ENCODE results near the gene SHC3.

The SHC3 gene

GRCh38 chr9:89154651-89155336 is 23.8 kb downstream of the SHC3 start:
- H3K9me3 ChIP-seq (ENCODE audit: control insufficient read depth, insufficient read depth, low read length) = no peaks in the 10 kb centered on the region
- H3K4me1 ChIP-seq (ENCODE audit: control insufficient read depth, insufficient read depth, low read length) = no peaks in the 10 kb centered on the region
- WGBS (ENCODE audit: insufficient coverage, insufficient read length) = no CpG with 5 or more reads among the region's 14 CpGs
- H3K4me3 ChIP-seq (ENCODE audit: low read length) = no peak overlapping the region
- DNase-seq (ENCODE audit: low read depth, low spot score) = no peak
- no peaks in the 10 kb centered on the region for H3K36me3 ChIP-seq (ENCODE audit: control insufficient read depth, insufficient read depth, low read length)
- no peak overlapping the region for H3K27ac ChIP-seq (ENCODE audit: low read length)
- no peaks in the 10 kb centered on the region for H3K27me3 ChIP-seq (ENCODE audit: control insufficient read depth, insufficient read depth, low read length)

DNA sequence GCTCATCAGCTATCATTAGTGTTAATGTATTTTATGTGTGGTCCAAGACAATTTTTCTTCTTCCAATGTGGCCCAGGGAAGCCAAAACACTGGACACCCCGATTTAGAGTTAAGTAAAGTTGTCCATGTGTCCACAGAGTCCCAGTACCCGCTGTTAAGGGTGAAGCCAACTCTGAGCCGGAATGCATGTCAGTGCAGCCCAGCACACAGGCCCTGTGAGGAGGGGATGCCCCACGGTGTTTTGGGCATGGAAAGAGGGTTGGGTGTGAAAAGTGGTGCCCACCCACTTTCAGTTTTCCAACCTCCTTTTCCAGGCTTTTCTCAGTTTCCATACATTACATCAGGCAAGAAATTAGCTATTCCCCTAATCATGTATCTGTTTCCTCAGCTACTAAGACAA is 24.4 kb downstream of the SHC3 start:
- Histone ChIP-seq H3K9me3 (ENCODE audit: control insufficient read depth, insufficient read depth, low read length) (no peaks in the 10 kb centered on the region), H3K27me3 (ENCODE audit: control insufficient read depth, insufficient read depth, low read length) (no peaks in the 10 kb centered on the region), H3K4me1 (ENCODE audit: control insufficient read depth, insufficient read depth, low read length) (no peaks in the 10 kb centered on the region), H3K4me3 (ENCODE audit: low read length) (no peak overlapping the region), H3K36me3 (ENCODE audit: control insufficient read depth, insufficient read depth, low read length) (no peaks in the 10 kb centered on the region), H3K27ac (ENCODE audit: low read length) (no peak overlapping the region)
- no peak for DNase-seq (ENCODE audit: low read depth, low spot score)
- WGBS (ENCODE audit: insufficient coverage, insufficient read length) = no CpG with 5 or more reads among the region's 4 CpGs

DNA sequence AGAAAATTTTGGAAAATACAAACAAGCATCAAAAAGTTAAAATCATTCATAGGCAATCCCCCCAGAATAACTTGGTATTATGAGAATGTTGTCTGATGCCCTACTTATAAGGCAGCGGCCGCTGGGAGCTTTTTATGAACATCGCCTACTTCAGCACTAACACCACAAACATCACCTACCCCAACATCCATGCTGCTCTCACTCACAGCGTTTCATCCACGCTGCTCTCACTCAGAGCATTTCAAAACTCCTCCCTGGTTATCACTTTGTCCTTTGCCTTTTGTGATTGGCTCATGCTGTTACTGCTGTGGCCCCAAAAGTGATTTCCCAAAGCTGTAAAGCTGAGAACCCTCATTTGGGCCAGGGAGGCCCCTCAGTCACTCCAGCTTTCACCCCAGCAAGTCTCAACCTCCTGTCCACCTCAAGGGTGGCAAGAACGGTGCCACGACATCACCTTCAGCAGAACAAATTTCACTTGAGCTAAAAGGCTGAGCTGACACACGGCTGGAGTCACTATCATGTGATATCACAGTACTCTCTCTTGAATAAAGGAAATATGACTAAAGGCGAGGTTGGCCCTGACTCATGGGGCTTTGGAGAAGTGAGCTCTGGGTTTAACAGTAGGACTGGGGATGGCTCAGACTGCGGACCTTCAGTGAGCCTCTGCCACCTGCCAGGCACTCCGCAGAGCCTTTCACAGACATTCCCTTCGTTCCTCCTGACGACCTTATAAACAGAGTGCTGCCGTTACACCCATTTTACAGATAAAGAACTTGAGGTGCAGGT is 25.2 kb downstream of the SHC3 start:
- Histone ChIP-seq H3K4me3 (ENCODE audit: low read length) (no peak overlapping the region), H3K36me3 (ENCODE audit: control insufficient read depth, insufficient read depth, low read length) (no peaks in the 10 kb centered on the region), H3K27ac (ENCODE audit: low read length) (no peak overlapping the region), H3K9me3 (ENCODE audit: control insufficient read depth, insufficient read depth, low read length) (no peaks in the 10 kb centered on the region), H3K27me3 (ENCODE audit: control insufficient read depth, insufficient read depth, low read length) (no peaks in the 10 kb centered on the region), H3K4me1 (ENCODE audit: control insufficient read depth, insufficient read depth, low read length) (no peaks in the 10 kb centered on the region)
- no CpG with 5 or more reads among the region's 14 CpGs for WGBS (ENCODE audit: insufficient coverage, insufficient read length)
- DNase-seq (ENCODE audit: low read depth, low spot score) = no peak

DNA sequence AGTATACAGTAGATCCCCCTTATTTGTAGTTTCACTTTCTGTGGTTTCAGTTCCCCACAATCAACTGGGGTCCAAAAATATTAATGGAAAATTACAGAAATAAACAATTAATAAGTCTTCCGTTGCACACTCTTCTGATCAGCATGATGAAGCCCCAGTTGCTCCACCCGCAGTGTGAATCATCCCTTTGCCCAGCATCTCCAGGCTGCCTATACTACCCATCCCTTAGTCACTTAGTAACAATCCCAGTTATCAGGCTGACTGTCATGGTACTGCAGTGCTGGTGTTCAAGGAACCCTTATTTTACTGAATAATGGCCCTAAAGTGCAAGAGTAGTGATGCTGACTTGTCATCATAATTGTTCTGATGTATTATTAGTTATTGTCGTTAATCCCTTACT is 28.9 kb downstream of the SHC3 start:
- WGBS (ENCODE audit: insufficient coverage, insufficient read length) = no CpG with 5 or more reads among the region's 3 CpGs
- H3K4me3 ChIP-seq (ENCODE audit: low read length) = no peak overlapping the region
- no peaks in the 10 kb centered on the region for H3K27me3 ChIP-seq (ENCODE audit: control insufficient read depth, insufficient read depth, low read length)
- H3K36me3 ChIP-seq (ENCODE audit: control insufficient read depth, insufficient read depth, low read length) = no peaks in the 10 kb centered on the region
- no peaks in the 10 kb centered on the region for H3K9me3 ChIP-seq (ENCODE audit: control insufficient read depth, insufficient read depth, low read length)
- peaks cover 2% of the 10 kb centered on the region; the same call in 1 of the 2 replicates for H3K4me1 ChIP-seq (ENCODE audit: control insufficient read depth, insufficient read depth, low read length)
- no peak for DNase-seq (ENCODE audit: low read depth, low spot score)
- no peak overlapping the region for H3K27ac ChIP-seq (ENCODE audit: low read length)

DNA sequence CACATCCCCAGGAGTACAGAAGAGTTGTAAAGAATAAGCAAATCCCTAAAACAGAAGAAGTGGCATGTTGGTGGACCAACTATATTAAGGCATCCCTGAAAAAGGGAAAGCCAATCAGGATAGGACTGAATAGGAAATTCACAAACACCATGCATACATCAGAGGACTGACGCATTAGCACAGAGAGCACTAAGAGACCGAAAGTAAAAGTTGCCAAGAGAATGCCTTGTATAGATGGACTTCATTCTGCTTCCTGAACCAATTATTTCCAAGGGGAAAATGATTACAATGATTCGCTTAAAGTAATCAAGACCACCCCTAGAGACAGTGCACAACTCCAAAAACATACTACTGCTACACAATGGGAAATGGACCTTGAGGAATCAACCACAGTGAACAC is 33.5 kb downstream of the SHC3 start:
- DNase-seq (ENCODE audit: low read depth, low spot score) = no peak
- no peaks in the 10 kb centered on the region for H3K27me3 ChIP-seq (ENCODE audit: control insufficient read depth, insufficient read depth, low read length)
- H3K4me3 ChIP-seq (ENCODE audit: low read length) = no peak overlapping the region
- peaks cover 2% of the 10 kb centered on the region; the same call in 1 of the 2 replicates for H3K4me1 ChIP-seq (ENCODE audit: control insufficient read depth, insufficient read depth, low read length)
- H3K27ac ChIP-seq (ENCODE audit: low read length) = no peak overlapping the region
- WGBS (ENCODE audit: insufficient coverage, insufficient read length) = no CpG with 5 or more reads among the region's 3 CpGs
- no peaks in the 10 kb centered on the region for H3K36me3 ChIP-seq (ENCODE audit: control insufficient read depth, insufficient read depth, low read length)
- H3K9me3 ChIP-seq (ENCODE audit: control insufficient read depth, insufficient read depth, low read length) = no peaks in the 10 kb centered on the region

DNA sequence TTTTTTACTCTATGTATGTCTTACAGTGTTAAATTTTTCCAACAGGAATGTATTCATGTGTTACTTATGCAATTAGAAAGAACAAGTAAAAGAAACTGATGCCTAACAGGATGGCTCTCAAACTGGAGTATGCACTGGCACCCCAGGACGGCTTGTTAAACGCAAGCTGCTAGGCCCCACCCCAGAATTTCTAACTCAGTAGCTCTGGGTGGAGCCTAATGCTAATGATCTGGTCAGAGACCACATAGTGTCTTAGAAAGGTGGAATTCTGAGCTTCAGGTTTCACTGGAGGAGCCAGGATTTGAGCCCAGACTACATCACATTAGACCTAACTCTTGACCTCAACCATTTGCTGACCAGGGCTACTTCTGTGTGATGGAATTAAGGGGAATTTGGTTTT is 34.4 kb downstream of the SHC3 start:
- no peaks in the 10 kb centered on the region for H3K27me3 ChIP-seq (ENCODE audit: control insufficient read depth, insufficient read depth, low read length)
- no peaks in the 10 kb centered on the region for H3K36me3 ChIP-seq (ENCODE audit: control insufficient read depth, insufficient read depth, low read length)
- H3K9me3 ChIP-seq (ENCODE audit: control insufficient read depth, insufficient read depth, low read length) = no peaks in the 10 kb centered on the region
- peaks cover 2% of the 10 kb centered on the region; the same call in 1 of the 2 replicates for H3K4me1 ChIP-seq (ENCODE audit: control insufficient read depth, insufficient read depth, low read length)
- no peak overlapping the region for H3K27ac ChIP-seq (ENCODE audit: low read length)
- WGBS (ENCODE audit: insufficient coverage, insufficient read length) = no CpG with 5 or more reads among the region's 2 CpGs
- H3K4me3 ChIP-seq (ENCODE audit: low read length) = no peak overlapping the region
- no peak for DNase-seq (ENCODE audit: low read depth, low spot score)

GRCh38 chr9:89143266-89143665 is 35.4 kb downstream of the SHC3 start:
- Histone ChIP-seq H3K27ac (ENCODE audit: low read length) (no peak overlapping the region), H3K4me3 (ENCODE audit: low read length) (no peak overlapping the region), H3K36me3 (ENCODE audit: control insufficient read depth, insufficient read depth, low read length) (no peaks in the 10 kb centered on the region), H3K27me3 (ENCODE audit: control insufficient read depth, insufficient read depth, low read length) (no peaks in the 10 kb centered on the region), H3K4me1 (ENCODE audit: control insufficient read depth, insufficient read depth, low read length) (peaks cover 2% of the 10 kb centered on the region; the same call in 1 of the 2 replicates), H3K9me3 (ENCODE audit: control insufficient read depth, insufficient read depth, low read length) (no peaks in the 10 kb centered on the region)
- no CpG with 5 or more reads among the region's 5 CpGs for WGBS (ENCODE audit: insufficient coverage, insufficient read length)
- DNase-seq (ENCODE audit: low read depth, low spot score) = no peak

GRCh38 chr9:89139455-89139854 is 39.2 kb downstream of the SHC3 start:
- H3K27ac ChIP-seq (ENCODE audit: low read length) = no peak overlapping the region
- no peak overlapping the region for H3K4me3 ChIP-seq (ENCODE audit: low read length)
- H3K27me3 ChIP-seq (ENCODE audit: control insufficient read depth, insufficient read depth, low read length) = no peaks in the 10 kb centered on the region
- no peaks in the 10 kb centered on the region for H3K4me1 ChIP-seq (ENCODE audit: control insufficient read depth, insufficient read depth, low read length)
- H3K36me3 ChIP-seq (ENCODE audit: control insufficient read depth, insufficient read depth, low read length) = no peaks in the 10 kb centered on the region
- no peaks in the 10 kb centered on the region for H3K9me3 ChIP-seq (ENCODE audit: control insufficient read depth, insufficient read depth, low read length)
- no peak for DNase-seq (ENCODE audit: low read depth, low spot score)
- no CpG with 5 or more reads among the region's 1 CpG for WGBS (ENCODE audit: insufficient coverage, insufficient read length)

DNA sequence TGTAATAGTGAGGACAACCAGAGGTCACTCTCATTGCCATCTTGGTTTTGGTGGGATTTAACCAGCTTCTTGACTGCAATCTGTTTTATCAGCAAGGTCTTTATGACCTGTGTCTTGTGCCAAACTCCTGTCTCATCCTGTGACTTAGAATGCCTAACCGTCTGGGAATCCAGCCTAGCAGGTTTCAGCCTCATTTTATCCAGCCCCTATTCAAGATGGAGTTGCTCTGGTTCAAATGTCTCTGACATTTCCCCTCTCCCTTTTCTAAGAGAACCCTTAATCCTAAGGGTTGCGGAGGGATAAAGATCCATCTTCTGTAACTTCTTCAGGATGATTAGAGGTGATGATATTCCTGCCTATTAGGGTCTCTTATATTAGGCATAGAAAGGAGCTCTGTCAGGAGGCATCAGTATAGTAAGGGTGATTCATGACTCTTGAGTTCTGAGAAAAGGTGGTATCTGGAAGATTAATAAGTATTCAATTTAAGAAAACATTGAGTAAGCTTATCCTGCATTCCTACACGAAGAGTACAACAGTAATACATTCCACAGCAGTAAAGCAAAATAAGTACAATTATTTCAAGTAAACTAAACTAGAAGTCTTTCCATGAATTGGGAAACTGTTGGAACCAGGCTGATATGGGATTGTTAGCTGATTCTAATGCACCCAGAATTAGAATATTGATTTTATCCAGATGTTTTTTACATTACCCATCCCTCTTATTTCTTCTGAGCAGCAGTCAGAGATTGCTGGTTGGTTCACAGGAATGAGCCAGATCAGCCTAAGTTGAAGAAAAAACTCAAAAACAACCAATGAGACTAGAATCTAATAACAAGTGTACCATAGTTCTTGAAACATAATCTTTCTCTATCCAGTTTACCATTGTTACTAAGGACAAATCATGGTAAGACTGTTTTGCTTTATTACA is 39.9 kb downstream of the SHC3 start:
- Histone ChIP-seq H3K27ac (ENCODE audit: low read length) (no peak overlapping the region), H3K36me3 (ENCODE audit: control insufficient read depth, insufficient read depth, low read length) (no peaks in the 10 kb centered on the region), H3K9me3 (ENCODE audit: control insufficient read depth, insufficient read depth, low read length) (no peaks in the 10 kb centered on the region), H3K27me3 (ENCODE audit: control insufficient read depth, insufficient read depth, low read length) (no peaks in the 10 kb centered on the region), H3K4me1 (ENCODE audit: control insufficient read depth, insufficient read depth, low read length) (no peaks in the 10 kb centered on the region), H3K4me3 (ENCODE audit: low read length) (no peak overlapping the region)
- WGBS (ENCODE audit: insufficient coverage, insufficient read length) = no CpG with 5 or more reads among the region's 3 CpGs
- DNase-seq (ENCODE audit: low read depth, low spot score) = no peak

Measured in iPS DF 6.9 (cell line).